NCI-H1092 (cell line): ENCODE results near the gene DNM3.

ENCODE experiments used
- DNase-seq: peaks from one replicate; lab custom pipeline; 2025; lab: John Stamatoyannopoulos, UW

The DNM3 gene

DNA sequence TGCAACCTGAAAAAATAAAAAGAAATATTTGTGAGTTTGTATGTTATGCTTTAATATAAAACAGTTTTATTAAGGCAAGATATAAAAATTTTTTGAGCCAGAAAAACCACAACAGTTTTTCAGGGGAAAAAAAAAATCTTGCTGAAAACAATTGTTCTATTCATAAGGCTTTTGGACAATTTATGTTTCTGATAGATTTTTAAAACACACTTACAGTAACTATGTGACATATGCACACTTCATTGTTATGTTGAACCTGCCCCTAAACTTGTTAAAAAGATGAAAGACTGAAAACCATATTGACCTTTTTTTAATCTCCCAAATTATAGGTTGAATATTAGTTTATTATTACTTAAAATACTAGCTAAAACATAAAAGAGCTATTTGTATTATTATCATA lies 299.3 kb downstream of the DNM3 start:
- DNase-seq = no peak

DNA sequence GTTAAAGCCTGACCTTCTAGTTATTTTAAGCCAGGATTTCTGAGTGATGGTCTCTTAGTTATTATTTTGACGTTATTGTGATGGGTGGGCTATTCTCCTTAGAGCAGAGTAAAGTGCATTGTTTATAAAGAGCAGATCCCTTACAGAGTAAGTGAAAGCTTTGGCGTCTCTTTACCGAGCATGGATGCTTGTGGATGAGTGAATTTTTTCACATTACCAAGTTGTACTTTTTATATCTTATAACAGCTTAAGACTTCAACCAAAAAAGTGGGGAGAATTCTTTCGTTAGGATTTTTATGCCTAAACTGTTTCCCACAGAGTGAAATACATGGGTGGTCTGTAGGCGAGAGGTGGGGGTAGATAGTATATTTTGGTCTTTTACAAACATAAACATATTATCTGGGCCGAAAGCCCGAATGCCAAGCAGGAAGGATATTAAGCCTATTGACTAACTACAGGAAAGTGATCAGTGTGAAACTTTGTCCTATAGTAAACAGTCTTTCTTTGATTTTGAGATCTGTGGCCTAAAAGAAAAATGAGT lies 300.1 kb downstream of the DNM3 start:
- no peak for DNase-seq

DNA sequence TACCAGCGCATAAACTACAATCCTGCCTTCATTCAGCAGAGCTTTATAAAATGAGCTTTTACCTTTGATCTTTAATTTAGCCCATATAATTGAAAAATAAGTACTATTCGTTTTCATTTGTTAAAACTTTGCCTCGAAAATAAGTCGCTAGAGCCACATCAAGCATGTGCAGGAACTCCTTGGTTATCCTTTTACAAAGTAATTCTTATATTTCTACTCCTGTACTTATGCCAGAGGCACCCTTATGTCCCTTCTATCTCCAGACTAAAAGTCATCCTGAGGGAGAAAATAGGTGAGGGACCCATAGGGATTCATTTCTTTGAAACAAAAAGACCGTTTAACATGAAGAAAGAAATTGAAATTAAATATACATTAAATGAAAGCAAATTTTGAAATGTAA lies 301.0 kb downstream of the DNM3 start:
- DNase-seq = no peak

DNA sequence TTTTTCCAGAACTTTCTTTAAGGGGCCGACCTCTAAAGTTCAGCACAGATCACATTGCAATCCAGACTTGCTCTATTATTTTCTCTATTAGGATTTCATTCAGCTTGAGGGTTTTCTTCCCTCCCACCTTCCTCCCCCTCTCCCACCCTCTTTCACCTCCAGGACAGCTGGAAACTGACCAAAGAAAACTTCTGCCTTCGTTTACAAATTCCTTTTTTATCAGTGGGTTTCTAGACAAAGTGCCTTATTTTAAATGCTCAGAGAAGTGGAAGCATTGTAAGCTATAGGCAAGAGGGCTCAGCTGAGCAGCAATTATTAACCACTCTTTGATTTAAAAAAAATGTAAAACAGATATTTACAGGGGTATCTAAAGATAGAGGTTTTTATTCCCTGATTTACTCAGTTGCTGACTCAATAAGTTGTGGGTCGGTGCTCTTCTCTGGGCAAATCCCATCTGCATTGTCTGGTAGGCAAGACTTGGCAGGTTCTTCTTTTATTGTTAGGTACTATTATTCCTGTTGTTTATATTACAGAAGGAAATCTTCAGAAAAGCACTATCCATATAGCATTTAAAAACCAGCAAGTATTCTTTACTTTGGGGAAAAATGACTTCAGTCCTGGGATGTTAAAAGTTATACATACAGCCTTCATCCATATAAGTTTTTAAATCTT lies 302.2 kb downstream of the DNM3 start:
- no peak for DNase-seq

DNA sequence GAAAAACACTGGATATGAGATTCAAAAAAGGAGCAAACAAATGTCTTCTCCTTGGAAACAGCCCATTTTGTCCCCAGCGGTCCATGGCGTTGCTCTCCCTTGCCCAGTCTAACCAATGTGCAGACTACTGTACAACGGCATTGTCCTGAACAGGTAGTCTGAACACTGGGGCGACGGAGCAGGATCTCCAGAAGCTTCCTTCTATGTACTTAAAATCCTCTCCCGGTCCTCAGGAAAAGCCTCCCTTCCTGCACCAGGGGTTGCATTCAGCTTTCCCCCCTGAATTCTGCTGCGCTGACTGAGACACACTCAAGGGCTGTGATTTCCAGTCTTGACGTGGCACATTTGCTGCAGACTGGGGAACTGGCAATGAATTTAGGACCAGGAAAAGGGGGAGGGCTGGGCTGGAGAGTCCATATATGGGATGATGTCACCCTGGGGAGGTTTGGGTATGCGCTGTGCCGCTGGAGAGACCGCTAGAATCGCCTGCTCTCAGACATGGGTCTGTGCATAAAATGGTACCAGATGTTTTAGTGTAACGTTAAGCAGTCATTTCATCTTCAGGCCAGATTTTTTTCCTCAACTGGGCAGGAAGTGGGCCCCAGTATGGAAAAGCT lies 303.3 kb downstream of the DNM3 start:
- DNase-seq = no peak

DNA sequence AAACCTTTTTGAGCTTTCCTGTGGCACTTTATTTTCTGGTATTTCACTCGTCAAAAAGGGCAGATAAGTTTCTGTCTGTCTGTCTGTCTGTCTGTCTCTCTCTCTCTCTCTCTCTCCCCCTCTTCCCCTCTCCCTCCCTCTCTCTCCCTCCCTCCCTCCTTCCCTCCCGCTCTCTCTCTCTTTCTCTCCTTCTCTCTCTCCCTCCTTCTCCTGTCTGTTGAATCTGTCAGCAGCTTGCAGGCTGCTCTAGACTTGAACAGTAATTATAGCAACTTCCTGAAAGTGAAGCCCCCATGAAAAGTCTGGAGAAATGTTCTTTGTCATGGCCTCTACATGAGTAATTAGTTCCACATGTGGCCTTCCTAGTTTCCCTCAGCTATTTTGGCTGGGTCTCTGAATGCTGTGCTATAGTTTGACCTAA lies 303.9 kb downstream of the DNM3 start:
- DNase-seq = no peak

DNA sequence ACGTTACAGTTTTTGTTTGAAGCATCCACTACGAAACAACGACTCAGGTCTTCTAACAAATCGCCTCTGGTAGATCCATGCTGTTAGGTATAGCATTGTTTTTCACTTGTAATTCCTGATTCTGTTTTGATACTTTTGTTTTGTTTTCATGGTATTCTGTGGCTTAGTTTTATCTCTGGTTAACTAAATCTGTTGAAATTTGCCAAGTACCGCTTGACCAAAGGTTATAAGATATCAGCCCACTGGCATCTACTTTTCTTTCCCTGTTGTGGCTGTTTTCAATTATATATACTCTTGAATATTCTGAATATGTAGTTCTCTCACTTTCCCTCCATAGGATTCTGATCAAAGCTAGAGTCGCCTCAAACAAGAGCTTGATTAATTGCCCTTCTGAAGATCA lies 304.4 kb downstream of the DNM3 start:
- DNase-seq = no peak

DNA sequence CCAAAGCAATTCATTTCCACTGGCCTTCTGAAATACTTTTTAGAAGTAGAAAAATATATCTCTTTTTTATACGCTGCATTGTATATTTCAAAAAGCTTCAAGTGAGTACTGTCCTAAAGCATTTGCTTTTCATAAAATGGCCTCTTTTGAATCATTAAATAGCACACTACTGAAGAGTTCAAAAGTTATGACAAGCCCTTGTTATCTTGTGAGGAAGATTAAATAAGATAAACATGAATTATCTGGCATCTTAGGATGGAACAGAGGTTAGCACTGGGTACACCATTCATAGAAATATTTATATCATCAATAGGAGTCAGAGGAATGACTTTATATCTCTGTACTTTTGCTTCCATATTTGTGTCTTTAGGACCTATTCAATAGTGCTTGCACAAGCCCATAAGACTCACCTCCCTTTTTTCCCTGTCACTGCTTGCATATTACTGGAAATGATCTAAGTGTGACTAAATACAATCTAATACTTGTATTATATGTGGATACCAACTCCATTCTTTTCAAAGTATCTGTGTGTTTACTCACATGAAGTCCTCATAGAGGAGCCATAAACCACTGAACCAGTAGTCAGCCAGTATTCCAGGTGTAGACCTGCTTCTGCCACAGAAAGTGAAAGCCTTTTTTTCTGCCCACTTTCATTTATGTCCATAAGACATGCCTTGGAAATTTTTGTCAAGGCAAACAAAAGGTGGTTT lies 305.0 kb downstream of the DNM3 start:
- DNase-seq = no peak

DNA sequence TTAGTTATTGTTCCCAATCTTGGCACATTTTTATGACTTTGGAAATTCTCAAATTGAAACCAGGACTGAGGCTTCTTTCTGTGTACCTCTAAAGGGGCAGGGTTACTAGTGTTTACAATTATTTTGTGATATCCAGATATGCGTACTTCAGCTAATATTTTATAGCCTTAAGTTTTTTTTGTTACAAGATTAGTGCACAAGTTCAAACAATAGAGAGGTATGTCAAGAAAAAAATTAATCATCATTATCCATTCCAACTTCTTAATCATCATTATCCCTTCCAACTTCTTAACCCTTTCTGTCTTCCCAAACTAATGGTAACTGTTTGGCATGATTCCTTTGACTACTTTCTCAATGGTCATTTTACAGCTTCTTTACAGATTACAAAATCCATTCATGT lies 306.2 kb downstream of the DNM3 start:
- DNase-seq = no peak

DNA sequence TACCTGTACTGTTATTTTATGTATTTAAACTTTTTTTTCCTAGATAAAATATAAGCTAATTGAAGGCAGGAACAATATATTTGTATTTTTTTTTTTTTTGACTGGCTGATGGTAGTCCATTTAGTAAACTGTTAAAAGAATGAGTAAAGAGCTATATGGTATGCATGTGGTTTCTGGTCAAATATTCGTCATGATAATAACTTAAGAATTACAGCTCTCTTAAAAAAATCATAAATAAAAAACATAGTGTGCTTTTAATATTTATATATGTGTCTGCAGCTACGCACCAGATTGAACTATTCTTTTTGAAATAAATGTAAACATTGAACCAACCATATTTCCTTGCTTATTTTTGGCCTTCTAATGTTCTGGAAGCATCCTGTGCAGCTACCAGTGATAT lies 306.9 kb downstream of the DNM3 start:
- no peak for DNase-seq

DNA sequence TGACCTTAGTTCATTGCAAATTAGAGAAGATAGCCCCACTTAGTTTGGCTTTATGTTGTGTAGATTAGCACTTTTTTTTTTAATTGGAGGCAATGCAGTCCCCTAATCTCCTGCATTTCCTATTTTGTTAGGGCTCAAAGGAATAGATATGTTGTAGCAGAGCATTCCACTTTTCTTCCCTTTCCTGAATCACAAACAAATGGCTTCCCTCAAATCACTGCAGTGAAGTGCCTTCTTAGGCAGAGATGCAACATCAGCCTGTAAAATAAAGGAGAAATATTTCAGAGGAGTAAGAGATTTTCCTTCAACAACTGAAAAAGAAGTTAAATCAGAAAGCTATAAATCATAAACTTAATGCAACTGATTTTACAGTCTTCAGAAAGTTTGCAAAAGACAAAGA lies 307.4 kb downstream of the DNM3 start:
- DNase-seq = no peak

DNA sequence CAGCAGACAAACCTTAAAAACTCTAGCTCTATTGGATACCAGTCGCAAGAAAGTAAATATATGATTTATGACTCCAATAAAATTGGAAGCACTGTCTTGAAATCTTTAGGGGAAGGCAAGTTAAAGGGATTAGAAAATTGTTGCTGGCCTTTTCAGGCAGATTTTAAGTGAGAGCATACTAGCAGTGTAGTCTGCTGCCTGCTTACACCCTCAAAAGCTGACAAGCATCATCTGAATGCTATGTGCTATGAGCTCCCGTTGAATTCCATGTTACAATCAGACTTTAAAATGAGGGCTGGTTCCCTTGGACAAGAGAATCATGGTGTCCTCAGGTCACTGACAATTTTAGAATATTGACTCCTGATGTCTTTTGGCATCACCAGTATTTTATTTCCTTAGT lies 308.0 kb downstream of the DNM3 start:
- no peak for DNase-seq

DNA sequence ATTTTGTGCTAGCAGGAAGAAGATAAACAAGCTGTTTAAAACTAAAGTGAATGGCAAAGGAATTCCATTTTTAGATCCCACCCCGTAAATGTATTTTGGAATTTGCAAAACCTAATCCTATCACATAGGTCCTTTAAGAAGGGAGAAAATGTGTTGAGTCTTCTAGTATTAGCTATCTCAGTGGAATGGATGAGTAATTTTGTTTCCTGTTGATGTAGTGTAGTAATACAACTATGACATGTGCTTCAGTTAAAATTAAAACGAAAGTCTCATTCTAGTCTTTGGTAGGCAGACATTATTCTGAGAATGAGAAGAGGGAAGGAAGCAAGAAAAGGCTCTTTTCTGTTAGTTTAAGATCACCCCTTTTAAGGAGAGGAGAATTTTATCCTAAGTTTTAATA lies 313.3 kb downstream of the DNM3 start:
- DNase-seq = no peak

DNA sequence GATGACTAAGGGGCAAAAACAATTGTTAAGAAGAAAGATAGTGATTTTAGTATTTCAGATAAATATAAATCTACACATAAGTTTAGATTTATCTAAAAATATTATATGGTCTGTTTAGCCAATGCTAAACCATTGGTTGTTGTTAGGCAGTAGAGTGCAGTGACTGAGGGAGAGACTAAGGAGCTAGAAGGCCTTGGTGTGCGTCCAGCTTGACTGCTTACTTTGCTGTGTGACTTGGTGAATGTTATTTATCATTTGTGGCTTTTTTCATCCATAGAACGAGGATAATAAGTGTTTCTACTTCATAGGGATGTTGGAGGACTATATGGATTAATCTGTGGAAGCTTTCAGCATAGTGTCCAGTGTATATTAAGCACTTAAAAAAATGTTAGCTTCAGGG lies 314.5 kb downstream of the DNM3 start:
- no peak for DNase-seq

DNA sequence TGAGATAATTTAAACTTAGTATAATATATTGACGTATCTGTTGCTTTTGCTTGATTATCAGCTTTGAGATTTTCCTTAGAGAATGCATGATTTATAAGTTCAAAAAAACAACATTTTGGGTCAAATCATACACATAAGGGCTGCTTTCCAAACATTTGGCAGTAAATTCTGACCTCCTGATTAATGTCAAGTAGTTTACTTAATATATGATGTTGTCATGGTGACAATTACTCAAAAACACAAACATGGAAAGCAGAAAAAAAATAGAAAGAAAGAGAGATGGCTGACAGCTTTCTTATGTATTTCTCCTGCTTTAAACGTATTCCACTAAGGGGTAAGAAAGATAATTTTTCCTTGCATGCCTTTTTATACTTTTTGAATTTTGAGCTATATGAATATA lies 320.9 kb downstream of the DNM3 start:
- DNase-seq = no peak

DNA sequence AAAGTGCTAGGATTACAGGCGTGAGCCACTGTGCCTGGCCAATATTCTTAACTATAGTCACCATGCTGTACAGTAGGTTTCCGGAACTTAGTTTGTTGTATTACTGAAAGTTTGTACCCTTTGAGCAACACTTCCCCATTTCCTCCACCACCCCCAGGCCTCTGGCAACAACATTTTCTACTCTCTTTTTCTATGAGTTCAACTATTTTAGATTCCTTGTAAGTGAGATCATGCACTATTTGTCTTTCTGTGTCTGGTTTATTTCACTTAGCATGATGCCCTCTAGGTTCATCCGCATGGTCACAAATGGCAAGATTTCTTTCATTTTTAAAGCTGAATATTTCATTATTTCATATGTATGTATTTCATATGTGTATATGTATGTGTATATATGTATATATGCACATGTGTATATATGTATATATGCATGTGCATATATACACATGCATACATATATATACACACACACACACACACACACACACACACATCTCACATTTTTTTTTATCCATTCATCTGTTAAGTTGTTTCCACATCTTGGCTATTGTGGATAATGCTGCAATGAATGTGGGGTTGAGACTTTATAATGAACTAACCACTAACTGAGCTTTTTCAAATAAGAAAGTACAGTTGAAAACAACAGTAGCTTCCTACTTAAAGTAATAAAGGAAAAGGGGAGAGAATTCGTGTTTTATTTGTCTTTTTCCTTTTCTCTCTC lies 322.4 kb downstream of the DNM3 start:
- no peak for DNase-seq

DNA sequence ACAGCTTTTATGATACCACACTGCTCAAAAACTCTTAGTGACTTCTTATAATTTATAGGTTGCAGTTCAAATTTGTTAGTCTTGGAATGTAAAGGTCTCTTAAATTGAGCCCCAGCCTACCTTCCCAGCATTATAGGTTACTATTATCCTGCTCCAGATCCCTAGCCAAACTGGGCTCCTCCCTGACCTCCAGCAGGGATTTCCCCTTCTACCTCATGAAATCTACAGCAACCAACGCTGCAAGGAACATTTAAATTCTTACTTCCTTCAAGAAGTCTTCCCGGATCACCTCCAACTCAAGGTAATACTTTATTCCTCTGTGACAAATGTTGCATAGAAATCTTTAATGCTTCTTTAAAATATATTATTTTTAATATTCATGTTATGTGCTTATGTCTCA lies 324.1 kb downstream of the DNM3 start:
- no peak for DNase-seq

DNA sequence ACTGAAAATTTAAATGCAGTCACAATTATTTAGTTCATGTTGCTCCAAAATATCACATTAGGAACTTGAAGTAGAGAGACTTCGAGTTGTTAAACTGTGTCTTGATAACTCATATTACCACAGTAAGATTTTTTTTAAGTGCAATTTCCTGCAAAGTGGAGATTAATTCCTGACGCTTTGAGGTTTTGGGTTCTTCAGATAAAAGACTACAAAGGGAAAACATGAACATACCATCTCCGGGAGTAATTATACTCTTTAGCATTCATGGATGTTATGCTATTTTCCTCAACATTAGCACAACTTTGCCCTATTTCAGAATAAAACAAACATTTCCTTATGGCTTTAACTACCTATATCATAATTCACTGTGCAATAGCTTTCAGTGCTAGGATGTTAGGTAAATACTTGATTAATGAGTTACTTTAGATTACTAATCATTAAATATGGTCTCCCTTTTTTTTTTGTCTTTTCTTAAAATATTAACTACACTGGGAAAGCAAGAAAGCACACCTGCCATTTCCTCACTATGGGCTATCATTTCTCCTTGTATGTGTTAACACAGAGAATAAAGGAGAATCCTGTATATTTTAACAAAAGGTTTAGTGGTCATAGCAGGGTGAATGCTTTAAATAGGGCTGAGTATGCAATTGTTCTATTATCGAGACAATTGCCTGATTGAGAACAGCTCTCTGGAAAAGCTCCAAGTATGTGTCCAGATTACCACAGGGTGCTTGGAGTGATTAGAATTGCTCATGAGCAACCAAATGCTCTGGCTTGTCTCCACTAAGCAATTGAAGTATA lies 326.7 kb downstream of the DNM3 start:
- DNase-seq = no peak

DNA sequence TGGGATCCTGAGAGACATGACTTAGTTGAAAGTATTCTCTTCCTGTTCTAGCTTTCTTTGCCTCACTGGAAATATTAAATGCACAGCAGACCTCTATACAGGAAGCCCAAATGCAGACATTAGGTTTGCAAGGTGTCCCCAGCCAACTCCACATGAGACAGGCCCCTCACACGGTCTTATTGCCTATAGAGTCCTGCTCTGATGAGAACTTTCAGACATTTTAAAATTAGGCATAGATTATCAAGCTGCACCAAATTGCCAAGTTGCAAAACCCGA lies 327.2 kb downstream of the DNM3 start:
- no peak for DNase-seq

DNA sequence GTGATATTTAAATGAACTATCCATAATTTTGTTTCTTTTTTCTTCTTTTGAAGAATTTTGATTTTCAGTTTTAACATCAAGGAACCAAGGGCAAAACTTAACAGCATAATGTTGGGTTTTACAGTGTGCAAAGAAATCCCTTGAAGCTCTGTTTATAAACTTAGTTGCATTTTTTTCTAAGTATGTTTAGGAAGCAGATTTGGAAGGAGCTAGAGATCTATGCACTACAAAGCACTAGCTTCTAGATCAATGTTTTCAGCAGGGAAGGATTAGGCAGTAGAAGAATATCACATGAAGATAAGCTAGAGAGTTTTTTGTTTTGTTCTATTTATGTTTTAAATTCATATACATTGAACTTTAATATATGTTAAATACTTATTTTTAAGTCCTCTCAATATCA lies 328.5 kb downstream of the DNM3 start:
- DNase-seq = no peak

DNA sequence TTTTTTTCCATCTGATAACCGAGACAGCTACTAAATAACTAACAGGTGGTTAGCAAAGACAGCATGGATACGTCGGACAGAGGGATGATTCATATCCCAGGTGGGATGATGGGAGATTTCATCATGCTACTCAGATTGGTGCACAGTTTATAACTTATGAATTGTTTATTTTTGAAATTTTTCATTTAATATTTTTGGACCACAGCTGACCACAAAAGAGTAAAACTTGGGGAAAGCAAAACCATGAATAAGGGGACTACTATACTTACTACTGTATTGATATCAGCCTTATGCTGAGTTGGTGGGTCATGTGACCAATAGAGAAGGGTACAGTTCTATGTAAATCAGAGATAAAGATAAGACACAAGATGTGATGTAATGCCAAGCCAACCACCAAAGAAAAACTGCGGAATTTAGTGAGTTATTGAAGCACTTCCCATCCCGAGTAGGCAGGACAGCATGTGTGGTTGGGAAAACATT lies 331.1 kb downstream of the DNM3 start:
- no peak for DNase-seq

DNA sequence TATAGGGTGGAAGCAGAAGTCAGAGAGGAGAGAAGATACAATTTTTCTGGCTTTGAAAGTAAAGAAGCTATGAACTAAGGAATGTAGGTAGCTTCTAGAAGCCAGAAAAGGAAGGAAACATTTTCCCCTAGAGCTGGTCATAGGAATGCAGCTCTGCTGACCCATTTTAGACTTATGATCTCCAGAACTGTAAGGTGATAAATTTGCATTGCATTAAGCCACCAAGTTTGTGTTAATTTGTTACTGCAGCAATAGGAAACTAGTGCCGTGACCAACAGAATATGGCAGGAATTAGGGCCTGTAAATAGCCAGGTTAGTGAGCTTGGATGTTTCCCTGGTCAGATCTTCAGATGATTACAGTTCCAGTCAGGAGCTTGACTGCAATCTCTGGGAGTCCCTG lies 334.9 kb downstream of the DNM3 start:
- DNase-seq = no peak
